ENCODE measurements around the gene LIPM. TPM values are rescaled to one million over a fixed set of nuclear protein-coding genes. Genes with fewer than 3 reads are reported as not detected.

Gene LIPM
- total and polyA plus RNA-seq, 3 experiments from 2014 or later = not detected

DNA sequence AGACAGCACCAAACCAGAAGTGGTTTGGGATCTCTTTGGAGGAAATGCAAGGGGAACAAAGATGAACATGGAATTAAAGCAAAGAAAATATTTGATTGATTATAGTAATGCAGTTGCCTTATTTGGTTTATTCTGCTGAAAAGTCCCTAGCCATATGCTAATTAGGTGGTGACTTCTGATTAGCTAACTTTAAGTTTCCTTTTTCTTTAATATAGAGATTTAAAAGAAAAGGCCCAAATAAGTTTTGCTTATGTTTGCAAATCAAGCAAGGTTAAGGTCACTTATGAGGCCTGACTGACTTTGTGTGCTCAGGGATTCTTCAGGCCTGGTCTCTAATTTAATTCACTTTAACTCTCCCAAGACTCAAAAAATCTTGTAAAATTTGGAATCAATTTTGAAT is 55.3 kb downstream of the LIPM start:
- no peak for DNase-seq
- H3K4me1 Mint-ChIP-seq = no peaks in the 10 kb centered on the region
- Histone ChIP-seq H3K4me3 (ENCODE audit: low read length) (no peak overlapping the region), H3K9me3 (ENCODE audit: low read length) (no peaks in the 10 kb centered on the region), H3K27me3 (ENCODE audit: insufficient read depth, low read length, poor library complexity, severe bottlenecking) (peaks cover 5% of the 10 kb centered on the region), H3K36me3 (ENCODE audit: insufficient read depth, low read length) (no peaks in the 10 kb centered on the region), H3K4me1 (ENCODE audit: insufficient read depth, low read length) (no peaks in the 10 kb centered on the region), H3K27ac (ENCODE audit: low read depth, low read length) (no peak overlapping the region)
- peaks cover 0 to 2% (median 0%) of the 10 kb centered on the region in 5 donors for H3K9me3 Mint-ChIP-seq
- H3K27ac Mint-ChIP-seq = no peak overlapping the region
- no peak overlapping the region for H3K4me3 Mint-ChIP-seq
- no peaks in the 10 kb centered on the region for H3K36me3 Mint-ChIP-seq
- ChIA-PET CTCF (interaction anchor here (1.8 kb wide), 1 partner anchor 21 kb away, joined by 4 read pairs; no protein-coding TSS in a partner anchor), POLR2A (no interaction called here)
- H3K27me3 Mint-ChIP-seq = peaks cover 5 to 7% of the 10 kb centered on the region in 2 donors

DNA sequence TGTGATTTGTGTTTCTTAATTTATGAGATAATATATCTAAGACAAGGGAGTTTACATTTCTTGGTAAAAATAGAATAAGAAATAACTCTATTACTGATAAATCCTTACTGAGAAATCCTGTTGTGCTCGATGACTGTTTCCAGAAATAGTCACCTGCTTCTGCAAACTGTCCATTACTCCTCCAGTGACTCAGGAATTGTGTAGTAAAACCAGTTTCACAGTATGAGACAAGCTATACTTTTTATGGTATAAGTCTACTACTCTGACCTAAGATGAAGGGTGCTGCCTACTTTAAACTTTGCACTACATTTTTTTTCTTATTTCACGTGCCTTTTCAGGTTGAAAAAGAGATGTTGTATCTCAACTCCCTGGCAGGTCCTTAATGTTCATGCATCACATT is 56.0 kb downstream of the LIPM start:
- Histone ChIP-seq H3K9me3 (ENCODE audit: low read length) (no peaks in the 10 kb centered on the region), H3K27me3 (ENCODE audit: insufficient read depth, low read length, poor library complexity, severe bottlenecking) (peaks cover 5% of the 10 kb centered on the region), H3K4me1 (ENCODE audit: insufficient read depth, low read length) (no peaks in the 10 kb centered on the region), H3K36me3 (ENCODE audit: insufficient read depth, low read length) (no peaks in the 10 kb centered on the region), H3K4me3 (ENCODE audit: low read length) (no peak overlapping the region), H3K27ac (ENCODE audit: low read depth, low read length) (no peak overlapping the region)
- ChIA-PET POLR2A (no interaction called here), CTCF (interaction anchor here (1.8 kb wide), 1 partner anchor 22 kb away, joined by 4 read pairs; no protein-coding TSS in a partner anchor)
- DNase-seq = no peak
- Mint-ChIP-seq H3K4me3 (no peak overlapping the region), H3K4me1 (no peaks in the 10 kb centered on the region), H3K27ac (no peak overlapping the region), H3K9me3 (peaks cover 0 to 2% (median 0%) of the 10 kb centered on the region in 5 donors), H3K27me3 (peaks cover 6 to 11% of the 10 kb centered on the region in 2 donors), H3K36me3 (no peaks in the 10 kb centered on the region)

DNA sequence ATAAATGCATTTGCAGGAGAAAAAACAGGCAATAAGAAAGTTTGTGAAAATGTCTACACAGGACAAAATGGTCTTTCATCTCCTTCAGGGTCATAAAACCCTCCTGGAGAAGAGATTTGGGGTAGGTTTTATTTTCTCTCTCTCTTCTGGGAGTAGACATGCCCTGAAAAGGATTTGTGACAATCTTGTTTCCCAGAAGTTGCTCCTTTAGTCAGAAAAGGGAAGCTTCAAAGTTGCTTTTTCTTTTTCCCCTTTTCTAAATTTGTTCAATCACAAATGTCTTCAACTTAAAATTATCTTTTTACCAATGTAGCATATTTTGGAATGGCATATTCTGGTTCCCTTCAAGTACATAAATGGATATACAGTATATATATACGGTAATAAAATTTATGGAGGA is 58.5 kb downstream of the LIPM start:
- ChIA-PET CTCF (interaction anchor here (1.2 to 1.3 kb wide), 2 partner anchors 26 to 74 kb away, joined by 3 to 4 read pairs; no protein-coding TSS in a partner anchor), POLR2A (no interaction called here)
- peaks cover 0 to 2% (median 0%) of the 10 kb centered on the region in 5 donors for H3K9me3 Mint-ChIP-seq

DNA sequence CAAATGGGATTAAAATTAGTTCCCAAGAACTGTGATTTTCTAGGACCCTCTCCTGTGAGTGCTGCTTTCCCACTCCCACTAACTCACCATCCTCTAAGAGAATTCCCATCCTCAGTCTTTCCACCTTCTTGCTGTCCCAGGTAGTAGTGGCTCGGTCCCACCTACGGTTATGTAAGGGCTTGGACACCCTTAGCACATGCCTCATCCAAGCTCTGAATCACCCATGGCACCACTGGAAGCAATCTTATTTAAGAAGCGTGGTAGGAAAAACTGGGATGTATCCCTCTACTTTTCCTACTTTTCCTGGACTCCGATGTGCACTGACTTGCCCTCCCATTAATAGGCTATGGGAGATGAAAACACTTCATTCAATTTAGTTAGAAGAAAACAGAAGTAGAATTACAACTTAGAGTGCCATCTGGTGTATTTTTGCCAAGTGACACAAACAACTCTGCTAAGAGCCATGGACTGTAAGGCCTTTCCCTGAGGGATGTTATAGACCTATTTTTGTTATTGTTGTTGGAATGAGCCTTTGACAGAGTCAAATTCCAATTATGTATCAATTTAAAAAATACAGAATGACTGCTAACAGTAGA is 62.8 kb downstream of the LIPM start:
- CTCF ChIA-PET = interaction anchor here (2.5 kb wide), 1 partner anchor 29 kb away, joined by 14 read pairs; no protein-coding TSS in a partner anchor
- no peaks in the 10 kb centered on the region for H3K4me1 Mint-ChIP-seq
- DNase-seq = no peak
- H3K36me3 Mint-ChIP-seq = no peaks in the 10 kb centered on the region
- Histone ChIP-seq H3K27me3 (ENCODE audit: insufficient read depth, low read length, poor library complexity, severe bottlenecking) (no peaks in the 10 kb centered on the region), H3K9me3 (ENCODE audit: low read length) (no peaks in the 10 kb centered on the region), H3K27ac (ENCODE audit: low read depth, low read length) (no peak overlapping the region), H3K4me1 (ENCODE audit: insufficient read depth, low read length) (no peaks in the 10 kb centered on the region), H3K4me3 (ENCODE audit: low read length) (no peak overlapping the region), H3K36me3 (ENCODE audit: insufficient read depth, low read length) (no peaks in the 10 kb centered on the region)
- H3K27me3 Mint-ChIP-seq = peaks cover 6 to 17% of the 10 kb centered on the region in 2 donors
- no peak overlapping the region for H3K27ac Mint-ChIP-seq
- H3K9me3 Mint-ChIP-seq = no peaks in the 10 kb centered on the region
- H3K4me3 Mint-ChIP-seq = no peak overlapping the region
- POLR2A ChIA-PET = interaction anchor here (0.5 kb wide), 1 partner anchor 17 kb away, joined by 3 read pairs; no protein-coding TSS in a partner anchor

More for the DNA sequence above, 58.5 kb downstream of the LIPM start:
- Histone ChIP-seq H3K36me3 (ENCODE audit: insufficient read depth, low read length) (no peaks in the 10 kb centered on the region), H3K4me3 (ENCODE audit: low read length) (no peak overlapping the region), H3K9me3 (ENCODE audit: low read length) (no peaks in the 10 kb centered on the region), H3K27me3 (ENCODE audit: insufficient read depth, low read length, poor library complexity, severe bottlenecking) (peaks cover 5% of the 10 kb centered on the region), H3K27ac (ENCODE audit: low read depth, low read length) (no peak overlapping the region), H3K4me1 (ENCODE audit: insufficient read depth, low read length) (no peaks in the 10 kb centered on the region)
- Mint-ChIP-seq H3K4me1 (no peaks in the 10 kb centered on the region), H3K27ac (no peak overlapping the region), H3K36me3 (no peaks in the 10 kb centered on the region), H3K27me3 (peaks cover 6 to 17% of the 10 kb centered on the region in 2 donors), H3K4me3 (no peak overlapping the region)
- no peak for DNase-seq

DNA sequence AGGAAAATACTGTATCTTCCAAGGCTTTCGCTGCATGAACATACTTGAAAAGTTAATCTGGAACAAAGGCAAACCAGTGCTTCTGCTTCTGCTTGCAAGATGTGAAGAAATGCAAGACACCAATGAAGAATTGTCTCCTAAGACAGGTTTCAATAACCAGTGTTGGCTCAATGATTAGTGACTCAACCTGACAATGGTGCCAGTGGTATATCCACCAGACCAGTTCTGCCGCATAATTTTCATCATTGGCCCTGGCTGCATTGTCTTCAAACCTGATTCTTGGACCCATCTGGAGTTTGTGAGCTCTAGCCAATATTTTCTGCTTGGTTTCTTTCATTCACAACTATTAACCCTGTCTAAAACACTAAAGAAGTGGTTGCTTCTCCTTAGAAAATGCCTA is 63.9 kb downstream of the LIPM start:
- Histone ChIP-seq H3K4me1 (ENCODE audit: insufficient read depth, low read length) (no peaks in the 10 kb centered on the region), H3K27me3 (ENCODE audit: insufficient read depth, low read length, poor library complexity, severe bottlenecking) (no peaks in the 10 kb centered on the region), H3K27ac (ENCODE audit: low read depth, low read length) (no peak overlapping the region), H3K4me3 (ENCODE audit: low read length) (no peak overlapping the region), H3K9me3 (ENCODE audit: low read length) (no peaks in the 10 kb centered on the region), H3K36me3 (ENCODE audit: insufficient read depth, low read length) (no peaks in the 10 kb centered on the region)
- Mint-ChIP-seq H3K27me3 (peaks cover 6 to 12% of the 10 kb centered on the region in 2 donors), H3K9me3 (no peaks in the 10 kb centered on the region), H3K4me1 (no peaks in the 10 kb centered on the region), H3K36me3 (no peaks in the 10 kb centered on the region), H3K27ac (peak overlapping the region in 1 of 8 donors; percentile 25), H3K4me3 (no peak overlapping the region)
- CTCF ChIA-PET = no interaction called here
- no peak for DNase-seq
- POLR2A ChIA-PET = no interaction called here

DNA sequence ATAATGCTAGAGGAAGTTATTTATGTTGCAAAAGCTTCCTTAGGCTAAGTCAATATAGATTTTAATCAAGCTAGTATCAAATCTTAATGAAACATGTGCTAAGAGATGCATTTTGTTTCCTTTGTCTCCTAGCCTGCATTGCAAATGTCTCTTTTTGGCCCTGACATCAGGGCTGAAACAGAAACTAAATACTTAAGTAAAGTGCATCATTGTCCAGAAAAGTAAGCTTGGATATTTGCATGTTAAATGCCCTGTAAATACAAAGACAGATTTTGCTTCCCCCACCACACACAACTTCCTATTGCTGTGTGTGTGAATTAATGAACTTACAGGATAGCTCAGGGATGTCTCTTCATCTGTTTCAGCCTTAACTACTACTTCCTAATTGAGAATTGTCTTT is 67.6 kb downstream of the LIPM start:
- ChIA-PET CTCF (interaction anchor here (0.8 to 1.6 kb wide), 5 partner anchors 10 to 64 kb away, joined by 3 to 10 read pairs (median 3); partner anchors contain the start of gene STAMBPL1), POLR2A (no interaction called here)
- H3K27ac ChIP-seq (ENCODE audit: low read depth, low read length) = no peak overlapping the region
- Mint-ChIP-seq H3K4me1 (no peaks in the 10 kb centered on the region), H3K36me3 (no peaks in the 10 kb centered on the region), H3K27ac (no peak overlapping the region), H3K27me3 (peaks cover 0 to 3% of the 10 kb centered on the region in 2 donors), H3K4me3 (no peak overlapping the region), H3K9me3 (no peaks in the 10 kb centered on the region)
- H3K4me3 ChIP-seq (ENCODE audit: low read length) = no peak overlapping the region
- no peak for DNase-seq
- no peaks in the 10 kb centered on the region for H3K9me3 ChIP-seq (ENCODE audit: low read length)
- no peaks in the 10 kb centered on the region for H3K4me1 ChIP-seq (ENCODE audit: insufficient read depth, low read length)
- H3K27me3 ChIP-seq (ENCODE audit: insufficient read depth, low read length, poor library complexity, severe bottlenecking) = no peaks in the 10 kb centered on the region
- no peaks in the 10 kb centered on the region for H3K36me3 ChIP-seq (ENCODE audit: insufficient read depth, low read length)

Other genes with a start within 250 kb of the LIPM start
- 1 to 10 TPM; 4.6 to 7.0 TPM for gene RNLS, start 219.4 kb upstream of the LIPM start, total RNA-seq
- 4.0 TPM for gene RNLS, start 219.4 kb upstream of the LIPM start, polyA plus RNA-seq
- gene LIPJ, start 216.0 kb upstream of the LIPM start, total RNA-seq = under 1 TPM in 1 of 2 experiments, not detected in 1; 0.16 TPM
- not detected for gene LIPJ, start 216.0 kb upstream of the LIPM start, polyA plus RNA-seq
- gene LIPF, start 138.3 kb upstream of the LIPM start, total RNA-seq = not detected
- not detected for gene LIPF, start 138.3 kb upstream of the LIPM start, polyA plus RNA-seq
- gene LIPK, start 96.5 kb upstream of the LIPM start, total RNA-seq = not detected
- gene LIPK, start 96.5 kb upstream of the LIPM start, polyA plus RNA-seq = not detected
- not detected for gene LIPN, start 42.7 kb upstream of the LIPM start, total RNA-seq
- gene LIPN, start 42.7 kb upstream of the LIPM start, polyA plus RNA-seq = not detected
- not detected for gene ANKRD22, start 49.1 kb downstream of the LIPM start, total RNA-seq
- gene ANKRD22, start 49.1 kb downstream of the LIPM start, polyA plus RNA-seq = 0.63 TPM
- 10 to 100 TPM; 22.3 to 24.7 TPM for gene STAMBPL1, start 77.5 kb downstream of the LIPM start, total RNA-seq
- gene STAMBPL1, start 77.5 kb downstream of the LIPM start, polyA plus RNA-seq = 10.6 TPM
- 10 to 100 TPM; 35.0 to 37.1 TPM for gene ACTA2, start 150.0 kb downstream of the LIPM start, total RNA-seq
- 24.4 TPM for gene ACTA2, start 150.0 kb downstream of the LIPM start, polyA plus RNA-seq
- gene FAS, start 188.1 kb downstream of the LIPM start, total RNA-seq = 10 to 100 TPM; 77.9 to 78.5 TPM
- gene FAS, start 188.1 kb downstream of the LIPM start, polyA plus RNA-seq = 41.6 TPM

All from CD8-positive, alpha-beta memory T cell (primary cell).